Esophagus squamous epithelium (tissue), 5 donors: Measurements from ENCODE around the gene USP17L17. TPM values are rescaled to one million over a fixed set of nuclear protein-coding genes. Genes with fewer than 3 reads are reported as not detected.
"Not testable (repeated sequence)": the region's sequence is repeated elsewhere in the genome, so short reads cannot be mapped to it uniquely, and the experiment has no call there.

Experiments used
- DNase-seq: peaks from one replicate; lab custom pipeline; 2025; lab: John Stamatoyannopoulos, UW
- H3K27ac ChIP-seq, 4 donors: fragments of 200-600 bp; sonication (generic); one replicate each; pipeline ENCODE4 v1.5.1; 2016 to 2019; ENCODE audit warnings: mild to moderate bottlenecking in 1 of 4
- H3K27me3 ChIP-seq, 4 donors: fragments of 200-600 bp; sonication (generic); 1 replicate in 3 of 4; 2 replicates in 1 of 4; pipeline versions ENCODE4 v1.5.1 to v1.6.0; 2017 to 2021; ENCODE audit warnings: antibody characterized with exemption in 1 of 4
- H3K36me3 ChIP-seq, 3 donors: fragments of 200-600 bp; sonication (generic); one replicate each; pipeline ENCODE4 v1.5.1; 2016 to 2019
- H3K4me1 ChIP-seq, 3 donors: fragments of 200-600 bp; sonication (generic); one replicate each; pipeline ENCODE4 v1.5.1; 2017 to 2019
- H3K4me3 ChIP-seq, 4 donors: fragments of 200-600 bp; sonication (generic); 1 replicate in 3 of 4; 2 replicates in 1 of 4; pipeline ENCODE4 v1.5.1; 2016 to 2019; ENCODE audit warnings: mild to moderate bottlenecking in 2 of 4, moderate library complexity in 1 of 4
- H3K9me3 ChIP-seq, 3 donors: fragments of 200-600 bp; sonication (generic); one replicate each; pipeline ENCODE4 v1.5.1; 2016 to 2019
- WGBS, 2 donors: methylation state at CpG; one replicate each; pipeline ENCODE4 v1.1.5; 2018; 5-methylcytosine and 5-hydroxymethylcytosine counted together
- intact Hi-C: fragments of 100-400 bp; cut with DNase I; formaldehyde crosslinking; loops from one replicate; pipeline ENCODE4 v1.15.0; 2022
- total RNA-seq, 4 donors: library from RNA; depleted of rRNA; stranded (reverse); fragments of >200 nt; gene quantifications; one replicate each; pipeline ENCODE4 v1.1.0, GENCODE V29; 2016
- donor health status: DM: yes; HTN: yes; CAD: no.

The USP17L17 gene, protein sequence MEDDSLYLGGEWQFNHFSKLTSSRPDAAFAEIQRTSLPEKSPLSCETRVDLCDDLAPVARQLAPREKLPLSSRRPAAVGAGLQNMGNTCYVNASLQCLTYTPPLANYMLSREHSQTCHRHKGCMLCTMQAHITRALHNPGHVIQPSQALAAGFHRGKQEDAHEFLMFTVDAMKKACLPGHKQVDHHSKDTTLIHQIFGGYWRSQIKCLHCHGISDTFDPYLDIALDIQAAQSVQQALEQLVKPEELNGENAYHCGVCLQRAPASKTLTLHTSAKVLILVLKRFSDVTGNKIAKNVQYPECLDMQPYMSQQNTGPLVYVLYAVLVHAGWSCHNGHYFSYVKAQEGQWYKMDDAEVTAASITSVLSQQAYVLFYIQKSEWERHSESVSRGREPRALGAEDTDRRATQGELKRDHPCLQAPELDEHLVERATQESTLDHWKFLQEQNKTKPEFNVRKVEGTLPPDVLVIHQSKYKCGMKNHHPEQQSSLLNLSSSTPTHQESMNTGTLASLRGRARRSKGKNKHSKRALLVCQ
- total RNA-seq, result not detected

DNA sequence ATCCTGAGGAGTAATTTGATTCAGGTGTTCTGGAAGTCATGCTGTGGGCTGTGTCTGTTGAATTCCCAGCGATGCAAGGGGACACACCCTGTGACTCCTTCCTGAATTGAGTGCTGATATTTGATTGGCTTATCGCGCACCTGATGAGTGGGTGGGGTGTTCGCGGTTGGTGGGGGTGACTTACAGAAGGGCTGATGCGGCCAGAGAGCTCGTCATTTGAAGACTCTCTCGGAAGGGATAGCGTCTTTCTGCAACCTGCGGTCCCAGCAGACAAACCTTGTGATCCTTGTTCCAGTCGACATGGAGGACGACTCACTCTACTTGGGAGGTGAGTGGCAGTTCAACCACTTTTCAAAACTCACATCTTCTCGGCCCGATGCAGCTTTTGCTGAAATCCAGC, at the start of gene USP17L17:
USP17L17 (plus strand) TSS at position 301 of the 400 bp plus-strand sequence; CDS start at position 301, 0 bp downstream.
- H3K36me3 ChIP-seq, H3K27me3 ChIP-seq, H3K9me3 ChIP-seq, H3K4me3 ChIP-seq, H3K27ac ChIP-seq, H3K4me1 ChIP-seq, DNase-seq, intact Hi-C loops: not testable (repeated sequence)
- 98% methylated on average over 7 of the region's 14 CpGs; no CpG with 5 or more reads in 1 of the 2 donors for WGBS, 2 donors

DNA sequence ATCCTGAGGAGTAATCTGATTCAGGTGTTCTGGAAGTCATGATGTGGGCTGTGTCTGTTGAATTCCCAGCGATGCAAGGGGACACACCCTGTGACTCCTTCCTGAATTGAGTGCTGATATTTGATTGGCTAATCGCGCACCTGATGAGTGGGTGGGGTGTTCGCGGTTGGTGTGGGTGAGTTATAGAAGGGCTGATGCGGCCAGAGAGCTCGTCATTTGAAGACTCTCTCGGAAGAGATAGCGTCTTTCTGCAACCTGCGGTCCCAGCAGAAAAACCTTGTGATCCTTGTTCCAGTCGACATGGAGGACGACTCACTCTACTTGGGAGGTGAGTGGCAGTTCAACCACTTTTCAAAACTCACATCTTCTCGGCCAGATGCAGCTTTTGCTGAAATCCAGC, 33.3 kb upstream of the USP17L17 start, which contains the start of gene USP17L10:
USP17L10 (plus strand) TSS at position 301 of the 400 bp plus-strand sequence; CDS start at position 301, 0 bp downstream.
- H3K4me3 ChIP-seq, DNase-seq, H3K36me3 ChIP-seq, H3K9me3 ChIP-seq, H3K27me3 ChIP-seq, H3K4me1 ChIP-seq, intact Hi-C loops, H3K27ac ChIP-seq: not testable (repeated sequence)
- WGBS, 2 donors, result no CpG with 5 or more reads among the region's 13 CpGs

DNA sequence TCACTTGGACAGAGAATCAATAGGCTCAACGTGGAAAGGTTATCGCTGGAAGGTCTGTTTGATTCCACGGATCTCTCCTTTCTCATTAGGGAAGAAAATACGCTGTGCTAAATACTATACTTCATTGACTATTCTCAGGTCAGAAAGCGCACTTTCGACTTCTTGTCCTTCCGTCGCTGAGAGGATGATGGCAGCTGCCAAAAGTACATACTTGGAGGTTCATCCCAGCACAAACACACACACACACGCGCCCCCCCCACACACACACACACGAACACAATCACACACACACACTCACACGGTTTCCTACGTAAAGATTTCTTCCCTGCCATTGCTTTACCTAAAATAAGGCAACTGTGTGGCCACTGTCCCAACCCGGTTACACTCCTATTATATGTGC, 29.0 kb upstream of the USP17L17 start:
- H3K27me3 ChIP-seq, DNase-seq, intact Hi-C loops, H3K9me3 ChIP-seq, H3K36me3 ChIP-seq, H3K27ac ChIP-seq, H3K4me3 ChIP-seq, H3K4me1 ChIP-seq: not testable (repeated sequence)
- 76 to 92% methylated on average over 7 to 10 of the region's 14 CpGs for WGBS, 2 donors

DNA sequence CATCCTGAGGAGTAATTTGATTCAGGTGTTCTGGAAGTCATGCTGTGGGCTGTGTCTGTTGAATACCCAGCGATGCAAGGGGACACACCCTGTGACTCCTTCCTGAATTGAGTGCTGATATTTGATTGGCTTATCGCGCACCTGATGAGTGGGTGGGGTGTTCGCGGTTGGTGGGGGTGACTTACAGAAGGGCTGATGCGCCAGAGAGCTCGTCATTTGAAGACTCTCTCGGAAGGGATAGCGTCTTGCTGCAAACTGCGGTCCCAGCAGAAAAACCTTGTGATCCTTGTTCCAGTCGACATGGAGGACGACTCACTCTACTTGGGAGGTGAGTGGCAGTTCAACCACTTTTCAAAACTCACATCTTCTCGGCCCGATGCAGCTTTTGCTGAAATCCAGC, 28.6 kb upstream of the USP17L17 start, which contains the start of gene USP17L11:
USP17L11 (plus strand) TSS at position 301 of the 400 bp plus-strand sequence; CDS start at position 301, 0 bp downstream.
- H3K4me1 ChIP-seq, H3K4me3 ChIP-seq, intact Hi-C loops, H3K36me3 ChIP-seq, DNase-seq, H3K9me3 ChIP-seq, H3K27me3 ChIP-seq, H3K27ac ChIP-seq: not testable (repeated sequence)
- WGBS, 2 donors, result no CpG with 5 or more reads among the region's 14 CpGs

DNA sequence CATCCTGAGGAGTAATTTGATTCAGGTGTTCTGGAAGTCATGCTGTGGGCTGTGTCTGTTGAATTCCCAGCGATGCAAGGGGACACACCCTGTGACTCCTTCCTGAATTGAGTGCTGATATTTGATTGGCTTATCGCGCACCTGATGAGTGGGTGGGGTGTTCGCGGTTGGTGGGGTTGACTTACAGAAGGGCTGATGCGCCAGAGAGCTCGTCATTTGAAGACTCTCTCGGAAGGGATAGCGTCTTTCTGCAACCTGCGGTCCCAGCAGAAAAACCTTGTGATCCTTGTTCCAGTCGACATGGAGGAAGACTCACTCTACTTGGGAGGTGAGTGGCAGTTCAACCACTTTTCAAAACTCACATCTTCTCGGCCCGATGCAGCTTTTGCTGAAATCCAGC, 23.8 kb upstream of the USP17L17 start, which contains the start of gene USP17L12:
USP17L12 (plus strand) TSS at position 301 of the 400 bp plus-strand sequence; CDS start at position 301, 0 bp downstream.
- H3K27me3 ChIP-seq, H3K36me3 ChIP-seq, H3K4me1 ChIP-seq, intact Hi-C loops, DNase-seq, H3K9me3 ChIP-seq, H3K27ac ChIP-seq, H3K4me3 ChIP-seq: not testable (repeated sequence)
- WGBS, 2 donors, result no CpG with 5 or more reads among the region's 13 CpGs

DNA sequence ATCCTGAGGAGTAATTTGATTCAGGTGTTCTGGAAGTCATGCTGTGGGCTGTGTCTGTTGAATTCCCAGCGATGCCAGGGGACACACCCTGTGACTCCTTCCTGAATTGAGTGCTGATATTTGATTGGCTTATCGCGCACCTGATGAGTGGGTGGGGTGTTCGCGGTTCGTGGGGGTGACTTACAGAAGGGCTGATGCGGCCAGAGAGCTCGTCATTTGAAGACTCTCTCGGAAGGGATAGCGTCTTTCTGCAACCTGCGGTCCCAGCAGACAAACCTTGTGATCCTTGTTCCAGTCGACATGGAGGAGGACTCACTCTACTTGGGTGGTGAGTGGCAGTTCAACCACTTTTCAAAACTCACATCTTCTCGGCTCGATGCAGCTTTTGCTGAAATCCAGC, 19.1 kb upstream of the USP17L17 start, which contains the start of gene USP17L13:
USP17L13 (plus strand) TSS at position 301 of the 400 bp plus-strand sequence; CDS start at position 301, 0 bp downstream.
- H3K27me3 ChIP-seq, intact Hi-C loops, H3K9me3 ChIP-seq, DNase-seq, H3K27ac ChIP-seq, H3K36me3 ChIP-seq, H3K4me1 ChIP-seq, H3K4me3 ChIP-seq: not testable (repeated sequence)
- no CpG with 5 or more reads among the region's 14 CpGs for WGBS, 2 donors

DNA sequence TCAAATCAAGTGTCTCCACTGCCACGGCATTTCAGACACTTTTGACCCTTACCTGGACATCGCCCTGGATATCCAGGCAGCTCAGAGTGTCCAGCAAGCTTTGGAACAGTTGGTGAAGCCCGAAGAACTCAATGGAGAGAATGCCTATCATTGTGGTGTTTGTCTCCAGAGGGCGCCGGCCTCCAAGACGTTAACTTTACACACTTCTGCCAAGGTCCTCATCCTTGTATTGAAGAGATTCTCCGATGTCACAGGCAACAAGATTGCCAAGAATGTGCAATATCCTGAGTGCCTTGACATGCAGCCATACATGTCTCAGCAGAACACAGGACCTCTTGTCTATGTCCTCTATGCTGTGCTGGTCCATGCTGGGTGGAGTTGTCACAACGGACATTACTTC, 13.4 kb upstream of the USP17L17 start:
- H3K27me3 ChIP-seq, H3K4me1 ChIP-seq, H3K27ac ChIP-seq, intact Hi-C loops, H3K4me3 ChIP-seq, H3K36me3 ChIP-seq, DNase-seq, H3K9me3 ChIP-seq: not testable (repeated sequence)
- 87% methylated on average over 4 of the region's 8 CpGs; no CpG with 5 or more reads in 1 of the 2 donors for WGBS, 2 donors

DNA sequence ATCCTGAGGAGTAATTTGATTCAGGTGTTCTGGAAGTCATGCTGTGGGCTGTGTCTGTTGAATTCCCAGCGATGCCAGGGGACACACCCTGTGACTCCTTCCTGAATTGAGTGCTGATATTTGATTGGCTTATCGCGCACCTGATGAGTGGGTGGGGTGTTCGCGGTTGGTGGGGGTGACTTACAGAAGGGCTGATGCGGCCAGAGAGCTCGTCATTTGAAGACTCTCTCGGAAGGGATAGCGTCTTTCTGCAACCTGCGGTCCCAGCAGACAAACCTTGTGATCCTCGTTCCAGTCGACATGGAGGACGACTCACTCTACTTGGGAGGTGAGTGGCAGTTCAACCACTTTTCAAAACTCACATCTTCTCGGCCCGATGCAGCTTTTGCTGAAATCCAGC, 9.6 kb upstream of the USP17L17 start, which contains the start of gene USP17L15:
USP17L15 (plus strand) TSS at position 301 of the 400 bp plus-strand sequence; CDS start at position 301, 0 bp downstream.
- DNase-seq, H3K36me3 ChIP-seq, intact Hi-C loops, H3K4me1 ChIP-seq, H3K27me3 ChIP-seq, H3K9me3 ChIP-seq, H3K4me3 ChIP-seq, H3K27ac ChIP-seq: not testable (repeated sequence)
- no CpG with 5 or more reads among the region's 15 CpGs for WGBS, 2 donors

DNA sequence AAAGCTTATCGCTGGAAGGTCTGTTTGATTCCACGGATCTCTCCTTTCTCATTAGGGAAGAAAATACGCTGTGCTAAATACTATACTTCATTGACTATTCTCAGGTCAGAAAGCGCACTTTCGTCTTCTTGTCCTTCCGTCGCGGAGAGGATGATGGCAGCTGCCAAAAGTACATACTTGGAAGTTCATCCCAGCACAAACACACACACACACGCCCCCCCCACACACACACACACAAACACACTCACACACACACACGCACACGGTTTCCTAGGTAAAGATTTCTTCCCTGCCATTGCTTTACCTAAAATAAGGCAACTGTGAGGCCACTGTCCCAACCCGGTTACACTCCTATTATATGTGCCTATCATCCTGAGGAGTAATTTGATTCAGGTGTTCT, 5.2 kb upstream of the USP17L17 start:
- no CpG with 5 or more reads among the region's 12 CpGs for WGBS, 2 donors
- H3K36me3 ChIP-seq, intact Hi-C loops, H3K4me1 ChIP-seq, H3K27ac ChIP-seq, H3K9me3 ChIP-seq, DNase-seq, H3K4me3 ChIP-seq, H3K27me3 ChIP-seq: not testable (repeated sequence)

DNA sequence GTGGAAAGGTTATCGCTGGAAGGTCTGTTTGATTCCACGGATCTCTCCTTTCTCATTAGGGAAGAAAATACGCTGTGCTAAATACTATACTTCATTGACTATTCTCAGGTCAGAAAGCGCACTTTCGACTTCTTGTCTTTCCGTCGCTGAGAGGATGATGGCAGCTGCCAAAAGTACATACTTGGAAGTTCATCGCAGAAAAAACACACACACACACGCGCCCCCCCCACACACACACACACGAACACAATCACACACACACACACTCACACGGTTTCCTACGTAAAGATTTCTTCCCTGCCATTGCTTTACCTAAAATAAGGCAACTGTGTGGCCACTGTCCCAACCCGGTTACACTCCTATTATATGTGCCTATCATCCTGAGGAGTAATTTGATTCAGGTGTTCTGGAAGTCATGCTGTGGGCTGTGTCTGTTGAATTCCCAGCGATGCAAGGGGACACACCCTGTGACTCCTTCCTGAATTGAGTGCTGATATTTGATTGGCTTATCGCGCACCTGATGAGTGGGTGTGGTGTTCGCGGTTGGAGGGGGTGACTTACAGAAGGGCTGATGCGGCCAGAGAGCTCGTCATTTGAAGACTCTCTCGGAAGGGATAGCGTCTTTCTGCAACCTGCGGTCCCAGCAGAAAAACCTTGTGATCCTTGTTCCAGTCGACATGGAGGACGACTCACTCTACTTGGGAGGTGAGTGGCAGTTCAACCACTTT, 4.4 kb downstream of the USP17L17 start, which contains the start of gene USP17L18:
USP17L18 (plus strand) TSS at position 678 of the 728 bp plus-strand sequence; CDS start at position 678, 0 bp downstream.
- H3K4me3 ChIP-seq, H3K4me1 ChIP-seq, H3K27me3 ChIP-seq, H3K36me3 ChIP-seq, intact Hi-C loops, H3K27ac ChIP-seq, H3K9me3 ChIP-seq, DNase-seq: not testable (repeated sequence)
- whole genome bisulfite sequencing, 2 donors, result 84% methylated on average over 11 to 12 of the region's 26 CpGs

DNA sequence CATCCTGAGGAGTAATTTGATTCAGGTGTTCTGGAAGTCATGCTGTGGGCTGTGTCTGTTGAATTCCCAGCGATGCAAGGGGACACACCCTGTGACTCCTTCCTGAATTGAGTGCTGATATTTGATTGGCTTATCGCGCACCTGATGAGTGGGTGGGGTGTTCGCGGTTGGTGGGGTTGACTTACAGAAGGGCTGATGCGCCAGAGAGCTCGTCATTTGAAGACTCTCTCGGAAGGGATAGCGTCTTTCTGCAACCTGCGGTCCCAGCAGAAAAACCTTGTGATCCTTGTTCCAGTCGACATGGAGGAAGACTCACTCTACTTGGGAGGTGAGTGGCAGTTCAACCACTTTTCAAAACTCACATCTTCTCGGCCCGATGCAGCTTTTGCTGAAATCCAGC, 9.4 kb downstream of the USP17L17 start, which contains the start of gene USP17L19:
USP17L19 (plus strand) TSS at position 301 of the 400 bp plus-strand sequence; CDS start at position 301, 0 bp downstream.
- H3K4me1 ChIP-seq, DNase-seq, H3K9me3 ChIP-seq, H3K4me3 ChIP-seq, H3K27ac ChIP-seq, H3K36me3 ChIP-seq, intact Hi-C loops, H3K27me3 ChIP-seq: not testable (repeated sequence)
- no CpG with 5 or more reads among the region's 13 CpGs for WGBS, 2 donors

DNA sequence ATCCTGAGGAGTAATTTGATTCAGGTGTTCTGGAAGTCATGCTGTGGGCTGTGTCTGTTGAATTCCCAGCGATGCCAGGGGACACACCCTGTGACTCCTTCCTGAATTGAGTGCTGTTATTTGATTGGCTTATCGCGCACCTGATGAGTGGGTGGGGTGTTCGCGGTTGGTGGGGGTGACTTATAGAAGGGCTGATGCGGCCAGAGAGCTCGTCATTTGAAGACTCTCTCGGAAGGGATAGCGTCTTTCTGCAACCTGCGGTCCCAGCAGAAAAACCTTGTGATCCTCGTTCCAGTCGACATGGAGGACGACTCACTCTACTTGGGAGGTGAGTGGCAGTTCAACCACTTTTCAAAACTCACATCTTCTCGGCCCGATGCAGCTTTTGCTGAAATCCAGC, 14.1 kb downstream of the USP17L17 start, which contains the start of gene USP17L20:
USP17L20 (plus strand) TSS at position 301 of the 400 bp plus-strand sequence; CDS start at position 301, 0 bp downstream.
- H3K27ac ChIP-seq, DNase-seq, H3K4me3 ChIP-seq, intact Hi-C loops, H3K36me3 ChIP-seq, H3K27me3 ChIP-seq, H3K4me1 ChIP-seq, H3K9me3 ChIP-seq: not testable (repeated sequence)
- no CpG with 5 or more reads among the region's 15 CpGs for WGBS, 2 donors
